Measurements from ENCODE around the gene FUT2. TPM values are rescaled to one million over a fixed set of nuclear protein-coding genes. Genes with fewer than 3 reads are reported as not detected.

FUT2 gene
- total and polyA plus RNA-seq, 10 of the 15 experiments (the other 5 are each of a cell fraction or from before 2014, with no cell fraction given): 0.02 to 0.13 (median 0.07) TPM; not detected in 7

GRCh38 chr19:48737360-48737998 lies 41.7 kb downstream of the FUT2 start:
- H2AFZ ChIP-seq (ENCODE audit: control insufficient read depth, low read depth, low read length): no peak overlapping the region
- CTCF ChIA-PET: interaction anchor here (1.3 kb wide), 1 partner anchor 63 kb away, joined by 3 read pairs; no protein-coding TSS in a partner anchor
- no peaks in the 10 kb centered on the region for H4K20me1 ChIP-seq (ENCODE audit: control insufficient read depth, insufficient read depth)
- peaks cover 6 to 9% of the 10 kb centered on the region in 2 experiments; a peak in 3 of 4 replicates for H3K27me3 ChIP-seq (replicated peaks in 1 of 2; ENCODE audit: control insufficient read depth in 2 of 2, insufficient read depth in 2 of 2, low read length in 1 of 2)
- POLR2A ChIA-PET: no interaction called here
- H3K4me1 ChIP-seq (ENCODE audit: control insufficient read depth, insufficient read depth, low read length): peaks cover 5% of the 10 kb centered on the region
- no peak overlapping the region for H3K9ac ChIP-seq (ENCODE audit: control insufficient read depth, insufficient read depth, low read length)
- no peaks in the 10 kb centered on the region; the same call in 2 of the 3 replicates for H3K9me3 ChIP-seq (replicated peaks; ENCODE audit: control insufficient read depth, insufficient read depth, low read length)
- in situ Hi-C loops (cut with MboI) (no loop called here), intact Hi-C loops (cut with micrococcal nuclease; ENCODE audit: unreplicated experiment) (no loop called here)
- 73% methylated on average over 21 of the region's 22 CpGs for WGBS (ENCODE audit: insufficient coverage, insufficient replicate concordance, low lambda C conversion rate, missing lambda C conversion rate)
- FAIRE-seq (no peak), ATAC-seq (no peak), DNase-seq (ENCODE audit: low read depth, low spot score) (no peak)
- RAD21 ChIA-PET (ENCODE audit: unreplicated experiment): no interaction called here
- no peaks in the 10 kb centered on the region for H3K36me3 ChIP-seq (ENCODE audit: control insufficient read depth in 2 of 2, insufficient read depth in 2 of 2, low read length in 1 of 2)
- no peaks in the 10 kb centered on the region for H3K79me2 ChIP-seq (ENCODE audit: control insufficient read depth, insufficient read depth, low read length)
- H3K4me3 ChIP-seq: no peak overlapping the region
- H3K27ac ChIP-seq (ENCODE audit: control insufficient read depth, insufficient read depth): no peak overlapping the region
- SMC1A ChIA-PET (ENCODE audit: uncharacterized antibody, unreplicated experiment): no interaction called here
- no peak overlapping the region for H3K4me2 ChIP-seq (ENCODE audit: control insufficient read depth, insufficient read depth)
- BruUV-seq (replicated peaks): no TSS peak
- no peak for TF ChIP-seq RELB (IDR thresholded peaks at IDR 0.05; ENCODE audit: low read depth)

- ChIA-PET SMC1A (ENCODE audit: uncharacterized antibody, unreplicated experiment) (interaction anchor here (1.1 kb wide), 1 partner anchor 18 kb away, joined by 3 read pairs; no protein-coding TSS in a partner anchor), POLR2A (no interaction called here), CTCF (interaction anchor here (0.5 to 1.3 kb wide), 7 partner anchors 44 to 231 kb away, joined by 3 read pairs; no protein-coding TSS in a partner anchor), RAD21 (ENCODE audit: unreplicated experiment) (interaction anchor here (0.9 to 1.5 kb wide), 2 partner anchors 49 to 93 kb away, joined by 3 read pairs; partner anchors contain the start of gene CA11)
- Histone ChIP-seq H3K36me3 (ENCODE audit: control insufficient read depth in 2 of 2, insufficient read depth in 2 of 2, low read length in 1 of 2) (no peaks in the 10 kb centered on the region), H2AFZ (ENCODE audit: control insufficient read depth, low read depth, low read length) (peak overlapping the region; percentile 69), H3K9me3 (replicated peaks; ENCODE audit: control insufficient read depth, insufficient read depth, low read length) (no peaks in the 10 kb centered on the region; the same call in 2 of the 3 replicates), H3K27me3 (replicated peaks in 1 of 2; ENCODE audit: control insufficient read depth in 2 of 2, insufficient read depth in 2 of 2, low read length in 1 of 2) (peaks cover 6 to 9% of the 10 kb centered on the region in 2 experiments; a peak in 3 of 4 replicates), H3K27ac (ENCODE audit: control insufficient read depth, insufficient read depth) (no peak overlapping the region), H3K4me3 (peak overlapping the region; percentile 44), H4K20me1 (ENCODE audit: control insufficient read depth, insufficient read depth) (no peaks in the 10 kb centered on the region), H3K4me1 (ENCODE audit: control insufficient read depth, insufficient read depth, low read length) (peaks cover 5% of the 10 kb centered on the region), H3K79me2 (ENCODE audit: control insufficient read depth, insufficient read depth, low read length) (no peaks in the 10 kb centered on the region), H3K4me2 (ENCODE audit: control insufficient read depth, insufficient read depth) (peak overlapping the region; percentile 75), H3K9ac (ENCODE audit: control insufficient read depth, insufficient read depth, low read length) (no peak overlapping the region)
- peak; percentile 11 for DNase-seq (ENCODE audit: low read depth, low spot score)
- WGBS (ENCODE audit: insufficient coverage, insufficient replicate concordance, low lambda C conversion rate, missing lambda C conversion rate): 7% methylated on average over 47 of the region's 96 CpGs
- FAIRE-seq: no peak
- peak; percentile 96 for ATAC-seq
- in situ Hi-C loops (cut with MboI): no loop called here
- intact Hi-C loops (cut with micrococcal nuclease; ENCODE audit: unreplicated experiment): no loop called here
- no TSS peak for BruUV-seq (replicated peaks)
- TF ChIP-seq IKZF1 (conservative IDR thresholded peaks at IDR 0.05) (peak; percentile 54), PAX5 (IDR thresholded peaks at IDR 0.05; ENCODE audit: borderline replicate concordance, low read depth, low read length) (no peak), SRF (IDR thresholded peaks at IDR 0.05; ENCODE audit: low read depth in 2 of 2, low read length in 2 of 2) (0 out of 4 replicates have a peak, but pooled peaks of 1 of the 2 experiments have one; percentile 6), ATF7 (IDR thresholded peaks at IDR 0.05; ENCODE audit: low read depth) (no peak), LARP7 (IDR thresholded peaks at IDR 0.05) (peak; percentile 70), BHLHE40 (IDR thresholded peaks at IDR 0.05; ENCODE audit: borderline replicate concordance in 1 of 2, low read depth in 2 of 2, low read length in 1 of 2) (peak in 1 of 2 experiments; percentile 77; a peak in 2 of 4 replicates), NR2F1 (conservative IDR thresholded peaks at IDR 0.05) (0 out of 2 replicates have a peak, but pooled peaks have one; percentile 30), EP300 (IDR thresholded peaks at IDR 0.05; ENCODE audit: borderline replicate concordance in 1 of 2, control insufficient read depth in 1 of 2, low read depth in 2 of 2, low read length in 2 of 2) (no peak)
These were observed 43.0 kb downstream of the FUT2 start for GRCh38 chr19:48738557-48739403.

Data from GM12878 (cell line).